SK-N-SH (cell line): ENCODE results near the gene ZC3H10. TPM values are rescaled to one million over a fixed set of nuclear protein-coding genes. Genes with fewer than 3 reads are reported as not detected.

Experiments
- CTCF ChIA-PET: fragments of 300-600, 350-600 bp; formaldehyde crosslinking; extraction: SDS; loops from one replicate; lab custom pipeline; 2021; lab: Yijun Ruan, JAX
- POLR2A ChIA-PET: fragments of 350-600 bp; sonication (Branson Sonifier 250); formaldehyde crosslinking; extraction: SDS; loops from one replicate; lab custom pipeline; 2020; ENCODE audit warnings: antibody characterized with exemption, inconsistent platforms; lab: Yijun Ruan, JAX
- DNase-seq: peaks from one replicate; pipeline ENCODE4 v3.0.0; 2012
- H2AFZ ChIP-seq: fragments of 200-600 bp; sonication (generic); 2 replicates; pipeline ENCODE4 v1.8.1; 2016; ENCODE audit warnings: antibody characterized with exemption, mild to moderate bottlenecking, low read depth
- H3F3A ChIP-seq: fragments of 200-600 bp; sonication (generic); replicated peaks from 2 replicates; pipeline ENCODE3; 2016; ENCODE audit warnings: antibody characterized with exemption, mild to moderate bottlenecking; ENCODE audit not compliant: insufficient read depth
- H3K27ac ChIP-seq, 2 experiments: fragments of 200-500 bp in 1 of 2; fragments of 200-600 bp in 1 of 2; sonication (Bioruptor generic) in 1 of 2; sonication (generic), shearing (Covaris generic) in 1 of 2; 2 replicates each; pipeline versions ENCODE4 v1.5.1 to v1.6.1; 2014 to 2016; ENCODE audit warnings: low read depth in 2 of 2, inconsistent platforms in 1 of 2, low read length in 1 of 2, mild to moderate bottlenecking in 1 of 2, mixed read lengths in 1 of 2
- H3K27me3 ChIP-seq: fragments of 200-600 bp; sonication (generic), shearing (Covaris generic); 2 replicates; pipeline ENCODE4 v1.6.1; 2016; ENCODE audit warnings: mixed run types; ENCODE audit not compliant: insufficient read depth
- H3K36me3 ChIP-seq, 2 experiments: fragments of 200-500 bp in 1 of 2; fragments of 200-600 bp in 1 of 2; sonication (Bioruptor generic) in 1 of 2; sonication (generic) in 1 of 2; replicated peaks in 1 of 2; 2 replicates each; pipeline versions ENCODE3 to v1.5.1; 2014 to 2016; ENCODE audit warnings: low read length in 1 of 2, mild to moderate bottlenecking in 1 of 2; ENCODE audit not compliant: insufficient read depth in 2 of 2, control insufficient read depth in 1 of 2
- H3K4me1 ChIP-seq, 2 experiments: fragments of 200-500 bp in 1 of 2; fragments of 200-600 bp in 1 of 2; sonication (Bioruptor generic) in 1 of 2; sonication (generic), shearing (Covaris generic) in 1 of 2; 2 replicates each; pipeline versions ENCODE4 v1.5.1 to v1.6.1; 2014 to 2016; ENCODE audit warnings: low read depth in 1 of 2, low read length in 1 of 2, mixed run types in 1 of 2; ENCODE audit not compliant: insufficient read depth in 2 of 2, control insufficient read depth in 1 of 2
- H3K4me2 ChIP-seq: fragments of 200-600 bp; sonication (generic), shearing (Covaris generic); 2 replicates; pipeline ENCODE4 v1.6.1; 2017; ENCODE audit warnings: mixed run types
- H3K4me3 ChIP-seq, 2 experiments: fragments of 200-500 bp in 1 of 2; fragments of 200-600 bp in 1 of 2; sonication (Bioruptor generic) in 1 of 2; sonication (generic), shearing (Covaris generic) in 1 of 2; 2 replicates each; pipeline versions ENCODE4 v1.5.1 to v1.8.1; 2014 to 2016; ENCODE audit warnings: low read depth in 2 of 2, inconsistent platforms in 1 of 2, low read length in 1 of 2, mild to moderate bottlenecking in 1 of 2, mixed read lengths in 1 of 2, moderate library complexity in 1 of 2
- H3K79me2 ChIP-seq: fragments of 200-600 bp; sonication (generic); 2 replicates; pipeline ENCODE4 v1.8.1; 2017; ENCODE audit warnings: mild to moderate bottlenecking; ENCODE audit not compliant: insufficient read depth
- H3K9ac ChIP-seq: fragments of 200-600 bp; sonication (generic); 2 replicates; pipeline ENCODE4 v1.6.1; 2017; ENCODE audit warnings: mixed run types
- H3K9me2 ChIP-seq: fragments of 200-600 bp; sonication (generic); 2 replicates; pipeline ENCODE4 v1.6.1; 2017; ENCODE audit warnings: mixed run types
- H3K9me3 ChIP-seq: fragments of 200-600 bp; sonication (generic); 2 replicates; pipeline ENCODE4 v1.6.1; 2017; ENCODE audit warnings: mixed run types, mild to moderate bottlenecking, moderate library complexity
- H4K20me1 ChIP-seq: fragments of 200-600 bp; sonication (generic); 2 replicates; pipeline ENCODE4 v1.6.1; 2017; ENCODE audit warnings: mild to moderate bottlenecking, mixed run types; ENCODE audit not compliant: insufficient read depth
- CTCF ChIP-seq: fragments of 200-600 bp; sonication (generic); IDR thresholded peaks from 2 replicates; pipeline ENCODE4 v1.6.1; 2017; ENCODE audit warnings: antibody characterized with exemption, mild to moderate bottlenecking, moderate library complexity
- ELF1 ChIP-seq: IDR thresholded peaks from 2 replicates; pipeline ENCODE4 v1.4.0; 2012
- EP300 ChIP-seq, 2 experiments: IDR thresholded peaks; 2 replicates each; pipeline versions ENCODE4 v1.4.0 to v1.6.1; 2012; ENCODE audit warnings: borderline replicate concordance in 1 of 2, low read depth in 1 of 2, low read length in 1 of 2
- EZH2phosphoT487 ChIP-seq: fragments of 200-600 bp; sonication (generic); IDR thresholded peaks from 2 replicates; pipeline ENCODE4 v1.6.1; 2017; ENCODE audit warnings: low read depth, mixed run types, mild to moderate bottlenecking, antibody characterized with exemption, moderate library complexity, borderline replicate concordance
- GABPA ChIP-seq: IDR thresholded peaks from 2 replicates; pipeline ENCODE4 v1.4.0; 2012; ENCODE audit warnings: low read depth, mild to moderate bottlenecking
- IRF3 ChIP-seq: fragments of 150-350 bp; IDR thresholded peaks from 2 replicates; pipeline ENCODE4 v1.6.1; 2016; ENCODE audit warnings: mild to moderate bottlenecking, low read depth, low read length
- MEF2A ChIP-seq: IDR thresholded peaks from 2 replicates; pipeline ENCODE4 v1.4.0; 2012; ENCODE audit warnings: low read depth, borderline replicate concordance
- NFIC ChIP-seq: IDR thresholded peaks from 2 replicates; pipeline ENCODE4 v1.4.0; 2012; ENCODE audit warnings: borderline replicate concordance
- PBX3 ChIP-seq: IDR thresholded peaks from 2 replicates; pipeline ENCODE4; 2012
- TCF12 ChIP-seq: IDR thresholded peaks from 2 replicates; pipeline ENCODE4 v1.4.0; 2012
- WGBS: methylation state at CpG from one replicate; pipeline ENCODE4 v1.1.6; 2017; ENCODE audit warnings: low lambda C conversion rate; 5-methylcytosine and 5-hydroxymethylcytosine counted together
- polyA plus RNA-seq, 3 experiments: library from polyadenylated mRNA; depleted of rRNA; stranded (reverse); fragments of >200 nt; gene quantifications; 2 replicates each; pipeline ENCODE4 v1.2.3, GENCODE V29; 2012

The ZC3H10 gene
- polyA plus RNA-seq, 1 of the 3 experiments (the other 2 are of a cell fraction): 2.0 TPM

- no peak for TF ChIP-seq PBX3
- TF ChIP-seq CTCF: no peak
- TF ChIP-seq EZH2phosphoT487: no peak
- no peak for TF ChIP-seq TCF12
- TF ChIP-seq NFIC: no peak
- TF ChIP-seq ELF1: no peak
- TF ChIP-seq MEF2A: no peak
- no peak for TF ChIP-seq GABPA
- TF ChIP-seq IRF3: no peak
Observed at GRCh38 chr12:56141946-56142784, 24.1 kb downstream of the ZC3H10 start (continued).

GRCh38 chr12:56143217-56143616, 25.2 kb downstream of the ZC3H10 start:
- Histone ChIP-seq H3K9ac (no peak overlapping the region), H3K4me1 (peaks cover 0 to 2% of the 10 kb centered on the region in 2 experiments; a peak in 1 of 4 replicates), H3K27ac (no peak overlapping the region), H3K9me2 (no peaks in the 10 kb centered on the region), H3F3A (peaks cover 15% of the 10 kb centered on the region), H4K20me1 (no peaks in the 10 kb centered on the region), H3K4me2 (no peak overlapping the region), H3K79me2 (no peaks in the 10 kb centered on the region), H2AFZ (no peak overlapping the region), H3K4me3 (no peak overlapping the region), H3K27me3 (no peaks in the 10 kb centered on the region), H3K9me3 (no peaks in the 10 kb centered on the region), H3K36me3 (peaks cover 23 to 46% of the 10 kb centered on the region in 2 experiments)
- no peak for DNase-seq
- POLR2A ChIA-PET: interaction anchor here (0.7 to 1.8 kb wide), 2 partner anchors 8 to 14 kb away, joined by 3 to 4 read pairs; no protein-coding TSS in a partner anchor
- CTCF ChIA-PET: interaction anchor here (1.3 to 4.0 kb wide), 4 partner anchors 13 to 147 kb away, joined by 4 to 16 read pairs (median 10); partner anchors contain the start of genes SMARCC2 and ZC3H10
- TF ChIP-seq EP300 (IDR thresholded peaks at IDR 0.05; ENCODE audit: borderline replicate concordance in 1 of 2, low read depth in 1 of 2, low read length in 1 of 2): no peak
- whole genome bisulfite sequencing: 84% methylated on average over 4 of the region's 4 CpGs
